Measurements from ENCODE around the gene TIGIT.

TIGIT gene

GRCh38 chr3:114355653-114356052, 61.8 kb downstream of the TIGIT start:
- DNase-seq, result no peak

GRCh38 chr3:114356066-114356465, 62.2 kb downstream of the TIGIT start:
- DNase-seq, result no peak

GRCh38 chr3:114356525-114356924, 62.7 kb downstream of the TIGIT start:
- no peak for DNase-seq

All from activated gamma-delta T cell (primary cell).